Effector CD8-positive, alpha-beta T cell (primary cell): ENCODE measurements around the gene EXOSC7.

Experiments used
- DNase-seq: peaks from one replicate; lab custom pipeline; 2025; lab: John Stamatoyannopoulos, UW

EXOSC7 gene

GRCh38 chr3:45055411-45056143, 79.5 kb downstream of the EXOSC7 start:
- DNase-seq: no peak

- no peak for DNase-seq
Measured at GRCh38 chr3:45056608-45057301, 80.7 kb downstream of the EXOSC7 start.

- DNase-seq: no peak
Measured at GRCh38 chr3:45057557-45057956, 81.5 kb downstream of the EXOSC7 start.

GRCh38 chr3:45059132-45059531, 83.1 kb downstream of the EXOSC7 start:
- DNase-seq: no peak

- no peak for DNase-seq
Measured at GRCh38 chr3:45060165-45060892, 84.3 kb downstream of the EXOSC7 start.
